Calu3 (cell line): Measurements from ENCODE around the gene SACM1L. TPM values are rescaled to one million over a fixed set of nuclear protein-coding genes. Genes with fewer than 3 reads are reported as not detected.

Source experiments
- BruUV-seq: library from RNA; stranded (reverse); fragments of 400-500 nt; replicated peaks from 2 replicates; lab custom pipeline; 2021; lab: Mats Ljungman, UMichigan
- CTCF ChIA-PET: fragments of 300-600 bp; sonication (Branson Sonifier 250); formaldehyde crosslinking; loops from one replicate; lab custom pipeline; 2022; ENCODE audit warnings: antibody characterized with exemption; lab: Charles Lee
- DNase-seq: peaks from one replicate; pipeline ENCODE4 v3.0.0; 2022
- H3K27ac Mint-ChIP-seq: one replicate; pipeline ENCODE4 v1.8.0; 2022; ENCODE audit warnings: mixed read lengths; ENCODE audit not compliant: unreplicated experiment
- H3K27me3 Mint-ChIP-seq: one replicate; pipeline ENCODE4 v1.8.0; 2022; ENCODE audit warnings: mixed read lengths; ENCODE audit not compliant: unreplicated experiment
- H3K36me3 Mint-ChIP-seq: one replicate; pipeline ENCODE4 v1.8.0; 2022; ENCODE audit warnings: mild to moderate bottlenecking, moderate library complexity, mixed read lengths; ENCODE audit not compliant: insufficient read depth, unreplicated experiment
- H3K4me1 Mint-ChIP-seq: one replicate; pipeline ENCODE4 v1.8.0; 2022; ENCODE audit warnings: mild to moderate bottlenecking, low read depth, mixed read lengths; ENCODE audit not compliant: unreplicated experiment
- H3K4me3 Mint-ChIP-seq: one replicate; pipeline ENCODE4 v1.8.0; 2022; ENCODE audit warnings: mild to moderate bottlenecking, low read depth, moderate library complexity, mixed read lengths; ENCODE audit not compliant: unreplicated experiment
- H3K9me3 Mint-ChIP-seq: one replicate; pipeline ENCODE4 v1.8.0; 2022; ENCODE audit warnings: low read depth, mixed read lengths; ENCODE audit not compliant: unreplicated experiment
- CTCF ChIP-seq: fragments of 200-600 bp; IDR thresholded peaks from one replicate; pipeline ENCODE4 v1.8.0; 2022; ENCODE audit warnings: antibody characterized with exemption; ENCODE audit not compliant: unreplicated experiment
- intact Hi-C: fragments of 100-400 bp; cut with micrococcal nuclease; formaldehyde crosslinking; loops from one replicate; pipeline ENCODE4 v1.10.0; 2022; ENCODE audit not compliant: unreplicated experiment
- total RNA-seq: library from RNA; stranded (reverse); gene quantifications from 2 replicates; pipeline ENCODE4 v1.2.3, GENCODE V29; 2022

Gene SACM1L
- total RNA-seq, 1 experiment from 2014 or later, result 40.5 TPM

GRCh38 chr3:45689787-45690145 lies 570 bp downstream of the SACM1L start:
- CTCF ChIA-PET, result interaction anchor here (0.9 to 1.3 kb wide), 5 partner anchors 24 to 649 kb away, joined by 3 to 5 read pairs (median 3); no protein-coding TSS in a partner anchor
- Mint-ChIP-seq H3K27ac (peak overlapping the region; percentile 99), H3K4me1 (peaks cover 35% of the 10 kb centered on the region), H3K9me3 (no peaks in the 10 kb centered on the region), H3K36me3 (peaks cover 49% of the 10 kb centered on the region), H3K27me3 (peaks cover 13% of the 10 kb centered on the region), H3K4me3 (peak overlapping the region; percentile 68)
- no peak for DNase-seq
- no TSS peak for BruUV-seq
- no peak for TF ChIP-seq CTCF
- intact Hi-C loops, result no loop called here

GRCh38 chr3:45690336-45691035 lies 1.3 kb downstream of the SACM1L start:
- H3K27me3 Mint-ChIP-seq, result peaks cover 13% of the 10 kb centered on the region
- H3K4me3 Mint-ChIP-seq, result peak overlapping the region; percentile 68
- no peaks in the 10 kb centered on the region for H3K9me3 Mint-ChIP-seq
- TF ChIP-seq CTCF, result no peak
- peaks cover 39% of the 10 kb centered on the region for H3K4me1 Mint-ChIP-seq
- DNase-seq, result no peak
- peaks cover 49% of the 10 kb centered on the region for H3K36me3 Mint-ChIP-seq
- no TSS peak for BruUV-seq
- H3K27ac Mint-ChIP-seq, result peak overlapping the region; percentile 99
- CTCF ChIA-PET, result interaction anchor here (0.7 to 0.9 kb wide), 3 partner anchors 34 to 154 kb away, joined by 3 read pairs; no protein-coding TSS in a partner anchor
- intact Hi-C loops, result no loop called here

- Mint-ChIP-seq H3K36me3 (peaks cover 52% of the 10 kb centered on the region), H3K4me1 (peaks cover 39% of the 10 kb centered on the region), H3K27me3 (peaks cover 13% of the 10 kb centered on the region), H3K9me3 (no peaks in the 10 kb centered on the region), H3K4me3 (peak overlapping the region; percentile 68), H3K27ac (no peak overlapping the region)
- no peak for TF ChIP-seq CTCF
- no TSS peak for BruUV-seq
- intact Hi-C loops, result no loop called here
- CTCF ChIA-PET, result no interaction called here
- DNase-seq, result no peak
Observed at GRCh38 chr3:45691842-45692241, 2.6 kb downstream of the SACM1L start.

- H3K36me3 Mint-ChIP-seq, result peaks cover 51% of the 10 kb centered on the region
- no TSS peak for BruUV-seq
- no peak for DNase-seq
- TF ChIP-seq CTCF, result no peak
- H3K4me3 Mint-ChIP-seq, result no peak overlapping the region
- CTCF ChIA-PET, result no interaction called here
- no peak overlapping the region for H3K27ac Mint-ChIP-seq
- intact Hi-C loops, result no loop called here
- H3K9me3 Mint-ChIP-seq, result no peaks in the 10 kb centered on the region
- H3K4me1 Mint-ChIP-seq, result peaks cover 39% of the 10 kb centered on the region
- H3K27me3 Mint-ChIP-seq, result peaks cover 13% of the 10 kb centered on the region
Observed at GRCh38 chr3:45692866-45693265, 3.7 kb downstream of the SACM1L start.
